Measurements from ENCODE around the gene CXADR. TPM values are rescaled to one million over a fixed set of nuclear protein-coding genes. Genes with fewer than 3 reads are reported as not detected.
A peak's percentile ranks its signal among the peaks of the same experiment; 100 is the strongest.
"Not testable (repeated sequence)": the region's sequence is repeated elsewhere in the genome, so short reads cannot be mapped to it uniquely, and the experiment has no call there.

The CXADR gene
- total RNA-seq, 1 donor from 2014 or later, result 226 TPM

GRCh38 chr21:17514124-17514845 is 1.4 kb downstream of the CXADR start:
- no peaks in the 10 kb centered on the region for H3K36me3 ChIP-seq
- peak overlapping the region; percentile 60 for H3K27ac ChIP-seq
- peak overlapping the region; percentile 78 for H3K9ac ChIP-seq
- peaks cover 65% of the 10 kb centered on the region for H3K79me2 ChIP-seq (ENCODE audit: low read depth)
- peaks cover 36% of the 10 kb centered on the region for H3K4me1 Mint-ChIP-seq
- peaks cover 34% of the 10 kb centered on the region for H3K9me3 Mint-ChIP-seq
- no peaks in the 10 kb centered on the region for H3K27me3 ChIP-seq
- peak overlapping the region; percentile 97 for H3K4me3 Mint-ChIP-seq
- DNase-seq (ENCODE audit: low spot score), result peak; percentile 70
- H3K9me3 ChIP-seq (ENCODE audit: low read depth), result no peaks in the 10 kb centered on the region
- peak overlapping the region; percentile 89 for H3K4me2 ChIP-seq
- peaks cover 6% of the 10 kb centered on the region for H3K27me3 Mint-ChIP-seq (ENCODE audit: insufficient read depth, low read depth)
- H3K4me1 ChIP-seq, result peaks cover 11% of the 10 kb centered on the region
- H3F3A ChIP-seq (ENCODE audit: low read depth), result peaks cover 25% of the 10 kb centered on the region
- peak overlapping the region; percentile 99 for H3K4me3 ChIP-seq
- H3K27ac Mint-ChIP-seq, result peak overlapping the region; percentile 95
- TF ChIP-seq EZH2phosphoT487 (IDR thresholded peaks at IDR 0.05) (no peak), EZH2 (IDR thresholded peaks at IDR 0.05) (no peak), CTCF (IDR thresholded peaks at IDR 0.05) (no peak)
- peaks cover 58% of the 10 kb centered on the region for H4K20me1 ChIP-seq (ENCODE audit: low read depth)
- H2AFZ ChIP-seq (replicated peaks), result no peak overlapping the region
- peaks cover 46% of the 10 kb centered on the region for H3K36me3 Mint-ChIP-seq

GRCh38 chr21:17517008-17517407 is 4.2 kb downstream of the CXADR start:
- not testable (repeated sequence) for DNase-seq (ENCODE audit: low spot score); H3K36me3 ChIP-seq; H3F3A ChIP-seq (ENCODE audit: low read depth); H3K27ac ChIP-seq; H3K4me3 ChIP-seq; H3K4me3 Mint-ChIP-seq; H3K27me3 ChIP-seq; H3K9ac ChIP-seq; H3K27me3 Mint-ChIP-seq (ENCODE audit: insufficient read depth, low read depth); H3K9me3 ChIP-seq (ENCODE audit: low read depth); H2AFZ ChIP-seq (replicated peaks); H3K27ac Mint-ChIP-seq
- Mint-ChIP-seq H3K36me3 (peaks cover 65% of the 10 kb centered on the region), H3K4me1 (peaks cover 26% of the 10 kb centered on the region), H3K9me3 (peaks cover 50% of the 10 kb centered on the region)
- peaks cover 11% of the 10 kb centered on the region for H3K4me1 ChIP-seq
- H4K20me1 ChIP-seq (ENCODE audit: low read depth), result peaks cover 85% of the 10 kb centered on the region
- peaks cover 92% of the 10 kb centered on the region for H3K79me2 ChIP-seq (ENCODE audit: low read depth)
- H3K4me2 ChIP-seq, result peak overlapping the region; percentile 37

- Histone ChIP-seq H3K27ac (no peak overlapping the region), H3K27me3 (no peaks in the 10 kb centered on the region), H3K4me3 (no peak overlapping the region), H2AFZ (replicated peaks) (no peak overlapping the region), H3K9ac (no peak overlapping the region), H3K9me3 (ENCODE audit: low read depth) (no peaks in the 10 kb centered on the region), H3K4me2 (no peak overlapping the region), H3K79me2 (ENCODE audit: low read depth) (peaks cover 100% of the 10 kb centered on the region), H3K36me3 (no peaks in the 10 kb centered on the region), H4K20me1 (ENCODE audit: low read depth) (peaks cover 100% of the 10 kb centered on the region), H3K4me1 (peaks cover 11% of the 10 kb centered on the region), H3F3A (ENCODE audit: low read depth) (peaks cover 10% of the 10 kb centered on the region)
- no peak overlapping the region for H3K4me3 Mint-ChIP-seq
- TF ChIP-seq EZH2 (IDR thresholded peaks at IDR 0.05) (no peak), EZH2phosphoT487 (IDR thresholded peaks at IDR 0.05) (no peak), CTCF (IDR thresholded peaks at IDR 0.05) (no peak)
- H3K4me1 Mint-ChIP-seq, result peaks cover 18% of the 10 kb centered on the region
- peaks cover 64% of the 10 kb centered on the region for H3K9me3 Mint-ChIP-seq
- H3K36me3 Mint-ChIP-seq, result peaks cover 74% of the 10 kb centered on the region
- no peak for DNase-seq (ENCODE audit: low spot score)
- H3K27me3 Mint-ChIP-seq (ENCODE audit: insufficient read depth, low read depth), result peaks cover 6% of the 10 kb centered on the region
- H3K27ac Mint-ChIP-seq, result no peak overlapping the region
Measured at GRCh38 chr21:17519208-17519738, 6.4 kb downstream of the CXADR start.
